GM23338 (cell line): Measurements from ENCODE around the gene PPP1R27. TPM values are rescaled to one million over a fixed set of nuclear protein-coding genes. Genes with fewer than 3 reads are reported as not detected.

Experiments
- ATAC-seq: fragments of 200-7000 bp; cut with Tn5 transposase; 3 replicates; pipeline ENCODE4 v1.9.1; 2020
- DNase-seq: peaks from one replicate; pipeline ENCODE4 v3.0.0-alpha.2; 2015; ENCODE audit warnings: low spot score
- H2AFZ ChIP-seq: fragments of 200-600 bp; sonication (generic); 2 replicates; pipeline ENCODE4 v1.8.0; 2016; ENCODE audit warnings: antibody characterized with exemption, mild to moderate bottlenecking, moderate library complexity
- H3F3A ChIP-seq: fragments of 200-600 bp; sonication (generic); replicated peaks from 2 replicates; pipeline ENCODE4 v1.8.0; 2017; ENCODE audit warnings: antibody characterized with exemption, mixed run types, low read depth
- H3K27ac ChIP-seq: fragments of 200-600 bp; sonication (generic); 2 replicates; pipeline ENCODE4 v1.6.1; 2016; ENCODE audit warnings: low read depth
- H3K27me3 ChIP-seq: fragments of 200-600 bp; sonication (generic); 2 replicates; pipeline ENCODE4 v1.8.0; 2016; ENCODE audit warnings: mild to moderate bottlenecking, mixed run types, moderate library complexity; ENCODE audit not compliant: insufficient read depth
- H3K36me3 ChIP-seq: fragments of 200-600 bp; sonication (generic); 2 replicates; pipeline ENCODE4 v1.8.0; 2016; ENCODE audit warnings: mild to moderate bottlenecking; ENCODE audit not compliant: insufficient read depth
- H3K4me1 ChIP-seq: fragments of 200-600 bp; sonication (generic); 2 replicates; pipeline ENCODE4 v1.8.0; 2016; ENCODE audit warnings: mild to moderate bottlenecking, moderate library complexity; ENCODE audit not compliant: insufficient read depth
- H3K4me2 ChIP-seq: fragments of 200-600 bp; sonication (generic); 2 replicates; pipeline ENCODE4 v1.7.1; 2017; ENCODE audit warnings: mixed run types
- H3K4me3 ChIP-seq: fragments of 200-600 bp; sonication (generic); 2 replicates; pipeline ENCODE4 v1.6.1; 2016; ENCODE audit warnings: mixed run types
- H3K79me2 ChIP-seq: fragments of 200-600 bp; sonication (generic); replicated peaks from 2 replicates; pipeline ENCODE4 v1.8.0; 2017; ENCODE audit warnings: mild to moderate bottlenecking; ENCODE audit not compliant: insufficient read depth
- H3K9me2 ChIP-seq: fragments of 200-600 bp; sonication (generic); 2 replicates; pipeline ENCODE4 v1.8.0; 2017; ENCODE audit not compliant: insufficient read depth
- H4K20me1 ChIP-seq: fragments of 200-600 bp; sonication (generic); replicated peaks from 2 replicates; pipeline ENCODE4 v1.8.0; 2017; ENCODE audit warnings: mild to moderate bottlenecking; ENCODE audit not compliant: insufficient read depth
- H3K27ac Mint-ChIP-seq: 2 replicates; pipeline ENCODE4 v1.8.0; 2020; ENCODE audit warnings: inconsistent platforms, mild to moderate bottlenecking, moderate library complexity, mixed read lengths
- H3K27me3 Mint-ChIP-seq: 3 replicates; pipeline ENCODE4 v1.8.0; 2022; ENCODE audit warnings: low read depth, mild to moderate bottlenecking, moderate library complexity, mixed read lengths, inconsistent platforms; ENCODE audit not compliant: insufficient read depth, poor library complexity
- H3K36me3 Mint-ChIP-seq: 3 replicates; pipeline ENCODE4 v1.8.0; 2021; ENCODE audit warnings: low read depth, mild to moderate bottlenecking, inconsistent platforms, moderate library complexity, mixed read lengths
- H3K4me1 Mint-ChIP-seq: 3 replicates; pipeline ENCODE4 v1.8.0; 2020; ENCODE audit warnings: mild to moderate bottlenecking, inconsistent platforms, mixed read lengths
- H3K4me3 Mint-ChIP-seq: 3 replicates; pipeline ENCODE4 v1.8.0; 2021; ENCODE audit warnings: moderate library complexity, mild to moderate bottlenecking, inconsistent platforms, mixed read lengths
- H3K9me3 Mint-ChIP-seq: 3 replicates; pipeline ENCODE4 v1.8.0; 2020; ENCODE audit warnings: moderate library complexity, mild to moderate bottlenecking, inconsistent platforms, mixed read lengths
- CREB1 ChIP-seq: fragments of 250-450 bp; sonication (Bioruptor Pico); IDR thresholded peaks from 2 replicates; pipeline ENCODE4 v1.5.0; 2020; ENCODE audit warnings: low read depth, mild to moderate bottlenecking, moderate library complexity
- CTCF ChIP-seq, 2 experiments: fragments of 200-600 bp in 1 of 2; sonication (generic) in 1 of 2; conservative IDR thresholded peaks; 2 replicates each; pipeline versions ENCODE4 v1.5.1 to v1.6.1; 2016 to 2017; ENCODE audit warnings: antibody characterized with exemption in 2 of 2, low read depth in 2 of 2, mild to moderate bottlenecking in 2 of 2, moderate library complexity in 1 of 2
- ETS1 ChIP-seq: IDR thresholded peaks from 2 replicates; pipeline ENCODE4 v1.6.1; 2016; ENCODE audit warnings: antibody characterized with exemption
- EZH2phosphoT487 ChIP-seq: fragments of 200-600 bp; sonication (generic); IDR thresholded peaks from one replicate; pipeline ENCODE4 v1.8.1; 2018; ENCODE audit warnings: antibody characterized with exemption; ENCODE audit not compliant: unreplicated experiment
- JUNB ChIP-seq: IDR thresholded peaks from one replicate; pipeline ENCODE4 v1.6.1; 2016; ENCODE audit warnings: antibody characterized with exemption; ENCODE audit not compliant: unreplicated experiment
- NANOG ChIP-seq: IDR thresholded peaks from 2 replicates; pipeline ENCODE4 v1.6.1; 2016; ENCODE audit warnings: antibody characterized with exemption, borderline replicate concordance
- POLR2AphosphoS5 ChIP-seq: IDR thresholded peaks from 2 replicates; pipeline ENCODE4 v1.6.1; 2016; ENCODE audit warnings: antibody characterized with exemption, low read depth
- REST ChIP-seq: IDR thresholded peaks from one replicate; pipeline ENCODE4 v1.6.1; 2018; ENCODE audit warnings: antibody characterized with exemption; ENCODE audit not compliant: unreplicated experiment
- STAT1 ChIP-seq: IDR thresholded peaks from one replicate; pipeline ENCODE4 v1.6.1; 2016; ENCODE audit warnings: antibody characterized with exemption; ENCODE audit not compliant: unreplicated experiment
- ZNF114 ChIP-seq: fragments of 250-450 bp; sonication (Bioruptor Pico); IDR thresholded peaks from 2 replicates; pipeline ENCODE4 v1.5.0; 2020; ENCODE audit warnings: mild to moderate bottlenecking, moderate library complexity
- ZNF331 ChIP-seq: fragments of 250-450 bp; sonication (Bioruptor Pico); IDR thresholded peaks from 2 replicates; pipeline ENCODE4 v1.5.0; 2020; ENCODE audit warnings: low read depth, mild to moderate bottlenecking, moderate library complexity
- ZNF462 ChIP-seq: fragments of 250-450 bp; sonication (Bioruptor Pico); IDR thresholded peaks from 2 replicates; pipeline ENCODE4 v1.5.0; 2020; ENCODE audit warnings: mild to moderate bottlenecking, moderate library complexity
- polyA plus RNA-seq: library from polyadenylated mRNA; unstranded; fragments of >200 nt; fragmentation: Nextera tagmentation; extraction: Ambion mirVana; gene quantifications from 2 replicates; pipeline ENCODE4 v1.2.1, GENCODE V29; 2016
- total RNA-seq: library from RNA; depleted of rRNA; stranded (reverse); fragments of >200 nt; shearing (Covaris generic); gene quantifications from 2 replicates; pipeline ENCODE4 v1.2.3, GENCODE V29; 2014

The PPP1R27 gene
- total and polyA plus RNA-seq, 2 experiments from 2014 or later: 0.65 TPM; not detected in 1

GRCh38 chr17:81865358-81865732, 30.5 kb upstream of the PPP1R27 start:
- Histone ChIP-seq H3K27ac (no peak overlapping the region), H3K9me2 (no peaks in the 10 kb centered on the region), H4K20me1 (peaks cover 30% of the 10 kb centered on the region), H3K27me3 (no peaks in the 10 kb centered on the region), H2AFZ (no peak overlapping the region), H3K79me2 (peaks cover 36% of the 10 kb centered on the region), H3K4me2 (no peak overlapping the region), H3K4me1 (peaks cover 15% of the 10 kb centered on the region), H3F3A (peaks cover 64% of the 10 kb centered on the region), H3K36me3 (0 out of 2 replicates have a peak, but pooled peaks cover 6% of the 10 kb centered on the region), H3K4me3 (no peak overlapping the region)
- no peak for ATAC-seq
- Mint-ChIP-seq H3K4me1 (peaks cover 31% of the 10 kb centered on the region), H3K36me3 (peaks cover 38% of the 10 kb centered on the region), H3K27me3 (peaks cover 47% of the 10 kb centered on the region), H3K9me3 (peaks cover 2% of the 10 kb centered on the region; the same call in 2 of the 3 replicates), H3K4me3 (no peak overlapping the region), H3K27ac (no peak overlapping the region)
- TF ChIP-seq ETS1: no peak
- TF ChIP-seq ZNF331 (CRISPR knock-in tag): no peak
- TF ChIP-seq CREB1 (CRISPR knock-in tag): no peak
- no peak for TF ChIP-seq STAT1
- TF ChIP-seq ZNF462 (CRISPR knock-in tag): no peak
- no peak for TF ChIP-seq EZH2phosphoT487
- TF ChIP-seq REST: no peak
- TF ChIP-seq CTCF (conservative IDR thresholded peaks at IDR 0.05; ENCODE audit: low read depth in 2 of 2): no peak
- no peak for TF ChIP-seq JUNB
- TF ChIP-seq POLR2AphosphoS5: no peak
- no peak for TF ChIP-seq ZNF114 (CRISPR knock-in tag)
- TF ChIP-seq NANOG: no peak
- no peak for DNase-seq
